Stomach (tissue), 4 donors: ENCODE results near the gene AP4E1.

ENCODE experiments used
- CTCF ChIP-seq, 7 experiments: fragments of 450-650 bp in 4 of 7; fragments of 200-600 bp in 3 of 7; sonication (generic) in 3 of 7; IDR thresholded peaks; one replicate each; pipeline ENCODE4 v1.5.1; 2016 to 2019; ENCODE audit warnings: antibody characterized with exemption in 7 of 7, control low read depth in 2 of 7, mild to moderate bottlenecking in 1 of 7
- POLR2A ChIP-seq, 4 donors: fragments of 450-650 bp; IDR thresholded peaks; one replicate each; pipeline ENCODE4 v1.6.1; 2016; ENCODE audit warnings: antibody characterized with exemption in 4 of 4, control low read depth in 2 of 4, mild to moderate bottlenecking in 1 of 4, moderate library complexity in 1 of 4

GRCh38 chr15:51024735-51025453 is 116.4 kb downstream of the AP4E1 start:
- TF ChIP-seq CTCF (IDR thresholded peaks at IDR 0.05), result no peak
- no peak for TF ChIP-seq POLR2A (IDR thresholded peaks at IDR 0.05)
